Amniotic stem cell (primary cell): ENCODE measurements around the gene TEDC2.
"Not testable (repeated sequence)": the region's sequence is repeated elsewhere in the genome, so short reads cannot be mapped to it uniquely, and the experiment has no call there.

Source experiments
- DNase-seq: peaks from one replicate; lab custom pipeline; 2025; lab: John Stamatoyannopoulos, UW

Gene TEDC2

GRCh38 chr16:2459647-2460390, at the start of gene TEDC2:
TEDC2 (plus strand) TSS chr16:2460109; CDS start chr16:2460145, 36 bp downstream.
- DNase-seq = peak; percentile 94

- no peak for DNase-seq
These were observed 44.8 kb upstream of the TEDC2 start for GRCh38 chr16:2415085-2415484.

GRCh38 chr16:2420035-2420434, 39.9 kb upstream of the TEDC2 start:
- DNase-seq = no peak

- no peak for DNase-seq
These were observed 37.6 kb upstream of the TEDC2 start for GRCh38 chr16:2422123-2422867.

GRCh38 chr16:2424061-2425007, 35.6 kb upstream of the TEDC2 start:
- no peak for DNase-seq

- DNase-seq = no peak
These were observed 34.8 kb upstream of the TEDC2 start for GRCh38 chr16:2425008-2425518.

GRCh38 chr16:2425825-2426430, 34.0 kb upstream of the TEDC2 start:
- no peak for DNase-seq

- no peak for DNase-seq
These were observed 33.0 kb upstream of the TEDC2 start for GRCh38 chr16:2426941-2427361.

GRCh38 chr16:2427526-2427925, 32.4 kb upstream of the TEDC2 start:
- no peak for DNase-seq

GRCh38 chr16:2428051-2428783, 31.7 kb upstream of the TEDC2 start:
- DNase-seq = no peak

- no peak for DNase-seq
These were observed 31.2 kb upstream of the TEDC2 start for GRCh38 chr16:2428784-2429033.

- DNase-seq = peak; percentile 91
These were observed 30.7 kb upstream of the TEDC2 start, which contains the start of gene CCNF for GRCh38 chr16:2429034-2429770. CCNF (plus strand) TSS chr16:2429447; CDS start chr16:2429482, 35 bp downstream.

GRCh38 chr16:2429771-2430663, 29.9 kb upstream of the TEDC2 start:
- DNase-seq = no peak

GRCh38 chr16:2432286-2432685, 27.6 kb upstream of the TEDC2 start:
- no peak for DNase-seq

- DNase-seq = no peak
These were observed 27.0 kb upstream of the TEDC2 start for GRCh38 chr16:2432801-2433505.

GRCh38 chr16:2435236-2435635, 24.7 kb upstream of the TEDC2 start:
- DNase-seq = not testable (repeated sequence)

GRCh38 chr16:2436110-2436509, 23.8 kb upstream of the TEDC2 start:
- DNase-seq = no peak

- no peak for DNase-seq
These were observed 22.7 kb upstream of the TEDC2 start for GRCh38 chr16:2437032-2437790.
